ENCODE data around the gene FARP1. TPM values are rescaled to one million over a fixed set of nuclear protein-coding genes. Genes with fewer than 3 reads are reported as not detected.

FARP1 gene
- total and polyA plus RNA-seq, 2 of the 8 experiments (the other 6 are each of a cell fraction or from before 2014, with no cell fraction given), result 24.7 to 104 TPM

DNA sequence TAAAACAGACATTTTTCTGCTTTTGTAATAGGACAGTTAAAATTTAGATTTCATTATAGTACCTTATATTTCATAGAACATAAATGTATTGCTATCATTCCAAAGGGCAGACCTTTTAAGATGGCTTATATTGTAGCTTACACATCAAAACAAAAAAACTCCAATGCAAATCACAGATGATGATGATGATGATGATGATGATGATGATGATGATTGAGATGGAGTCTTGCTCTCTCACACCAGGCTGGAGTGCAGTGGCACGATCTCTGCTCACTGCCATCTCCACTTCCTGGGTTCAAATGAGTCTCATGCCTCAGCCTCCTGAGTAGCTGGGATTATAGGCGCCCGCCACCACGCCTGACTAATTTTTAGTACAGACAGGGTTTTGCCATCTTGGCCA is 224.1 kb downstream of the FARP1 start:
- Histone ChIP-seq H4K91ac (replicated peaks; ENCODE audit: insufficient read length, low read length) (no peak overlapping the region), H3K4me1 (replicated peaks in 1 of 4; ENCODE audit: control insufficient read depth in 3 of 4, insufficient read depth in 4 of 4, low read length in 3 of 4) (peaks cover 2 to 8% (median 7%) of the 10 kb centered on the region in 4 experiments; a peak in 6 of 7 replicates), H4K8ac (ENCODE audit: extremely low read depth, insufficient read depth, low read length) (no peak overlapping the region), H3K79me2 (ENCODE audit: control insufficient read depth in 1 of 2, insufficient read depth in 2 of 2, low read length in 2 of 2) (peaks cover 0 to 7% of the 10 kb centered on the region in 2 experiments; a peak in 1 of 4 replicates), H3K14ac (ENCODE audit: insufficient read length) (no peak overlapping the region), H3K27ac (ENCODE audit: low read depth, low read length) (no peak overlapping the region), H3K23ac (ENCODE audit: insufficient read length) (no peak overlapping the region), H2AFZ (ENCODE audit: low read length) (no peak overlapping the region), H3K4me2 (ENCODE audit: insufficient read depth in 1 of 2, low read depth in 2 of 2, low read length in 2 of 2) (no peak overlapping the region), H3K23me2 (ENCODE audit: low read depth, low read length) (peaks cover 2% of the 10 kb centered on the region; the same call in 1 of the 2 replicates), H3K9ac (replicated peaks in 1 of 4; ENCODE audit: extremely low read depth in 1 of 4, low read depth in 3 of 4, low read length in 3 of 4) (no peak overlapping the region), H3K18ac (ENCODE audit: extremely low read depth, low read length) (no peak overlapping the region), H4K20me1 (replicated peaks in 1 of 2; ENCODE audit: control insufficient read depth in 1 of 2, insufficient read depth in 2 of 2, low read length in 2 of 2) (peaks cover 0 to 3% of the 10 kb centered on the region in 2 experiments), H3K56ac (replicated peaks; ENCODE audit: insufficient read length, low read depth, low read length) (no peak overlapping the region), H2BK5ac (ENCODE audit: low read depth, low read length) (no peak overlapping the region), H2AK5ac (ENCODE audit: low read depth, low read length) (no peak overlapping the region), H3K79me1 (ENCODE audit: low read depth, low read length) (peaks cover 4% of the 10 kb centered on the region), H3K36me3 (ENCODE audit: control insufficient read depth in 2 of 4, insufficient read depth in 4 of 4, low read length in 3 of 4) (peaks cover 0 to 14% (median 5%) of the 10 kb centered on the region in 4 experiments; a peak in 5 of 8 replicates), H3K4me3 (ENCODE audit: extremely low read depth in 1 of 4, insufficient read depth in 2 of 4, low read depth in 3 of 4, low read length in 4 of 4) (no peak overlapping the region), H4K5ac (ENCODE audit: insufficient read length, low read depth, low read length) (no peak overlapping the region), H2BK15ac (ENCODE audit: low read length) (no peak overlapping the region), H3K4ac (replicated peaks; ENCODE audit: insufficient read length, low read depth, low read length) (no peak overlapping the region), H2BK20ac (ENCODE audit: low read length) (no peak overlapping the region), H2BK120ac (replicated peaks; ENCODE audit: low read depth, low read length) (no peak overlapping the region), H3K27me3 (replicated peaks in 1 of 4; ENCODE audit: control insufficient read depth in 3 of 4, extremely low read depth in 1 of 4, insufficient read depth in 3 of 4, low read length in 3 of 4) (no peaks in the 10 kb centered on the region), H3K9me3 (ENCODE audit: insufficient read depth in 2 of 2, low read depth in 1 of 2, low read length in 1 of 2) (no peaks in the 10 kb centered on the region), H2BK12ac (ENCODE audit: low read depth, low read length) (no peak overlapping the region)
- ChIA-PET POLR2A (ENCODE audit: partially characterized antibody) (no interaction called here), CTCF (ENCODE audit: partially characterized antibody) (no interaction called here)
- FAIRE-seq (no peak), DNase-seq (ENCODE audit: low read depth in 1 of 2, low spot score in 2 of 2) (no peak)
- 96% methylated on average over 4 of the region's 4 CpGs; no CpG with 5 or more reads in 1 of the 2 experiments for WGBS, 2 experiments (ENCODE audit: extremely low coverage in 1 of 2, insufficient coverage in 1 of 2, insufficient read length in 1 of 2, insufficient replicate concordance in 2 of 2, low coverage in 1 of 2, low lambda C conversion rate in 2 of 2, missing lambda C conversion rate in 1 of 2)
- TF ChIP-seq CTCF (IDR thresholded peaks at IDR 0.05; ENCODE audit: control extremely low read depth in 1 of 3, insufficient read depth in 1 of 3, low read depth in 1 of 3, low read length in 3 of 3), result no peak
- no peak for TF ChIP-seq TEAD4 (IDR thresholded peaks at IDR 0.05; ENCODE audit: low read depth, low read length)
- no peak for TF ChIP-seq BRCA1 (IDR thresholded peaks at IDR 0.05; ENCODE audit: low read depth, low read length)
- TF ChIP-seq POLR2A (IDR thresholded peaks at IDR 0.05; ENCODE audit: control extremely low read depth in 1 of 2, low read depth in 2 of 2, low read length in 2 of 2), result no peak
- TF ChIP-seq EZH2 (IDR thresholded peaks at IDR 0.05; ENCODE audit: low read depth, low read length, severe bottlenecking), result no peak
- no peak for TF ChIP-seq HDAC6 (IDR thresholded peaks at IDR 0.05; ENCODE audit: low read depth, low read length)

Data from H1 (cell line).